Endodermal cell (in vitro differentiated cells): ENCODE data around the gene ICAM2. TPM values are rescaled to one million over a fixed set of nuclear protein-coding genes. Genes with fewer than 3 reads are reported as not detected.

Experiments
- DNase-seq: peaks from one replicate; pipeline ENCODE4 v3.0.0-alpha.2; 2017
- H3K27ac ChIP-seq: 2 replicates; pipeline ENCODE4 v1.5.1; 2013; ENCODE audit warnings: mild to moderate bottlenecking, low read depth, low read length, moderate library complexity
- H3K27me3 ChIP-seq: 2 replicates; pipeline ENCODE4 v1.6.1; 2013; ENCODE audit warnings: mild to moderate bottlenecking, low read length, moderate library complexity; ENCODE audit not compliant: insufficient read depth, control insufficient read depth, poor library complexity, severe bottlenecking
- H3K36me3 ChIP-seq: 2 replicates; pipeline ENCODE4 v1.7.0; 2013; ENCODE audit warnings: mild to moderate bottlenecking, low read length, moderate library complexity; ENCODE audit not compliant: control insufficient read depth, insufficient read depth
- H3K4me1 ChIP-seq: one replicate; pipeline ENCODE4 v1.7.0; 2013; ENCODE audit warnings: low read length; ENCODE audit not compliant: control insufficient read depth, insufficient read depth
- H3K4me3 ChIP-seq: 2 replicates; pipeline ENCODE4 v1.5.1; 2013; ENCODE audit warnings: mild to moderate bottlenecking, low read length, moderate library complexity
- H3K9ac ChIP-seq: 2 replicates; pipeline ENCODE4 v1.6.1; 2013; ENCODE audit warnings: mild to moderate bottlenecking, low read length, moderate library complexity; ENCODE audit not compliant: poor library complexity, severe bottlenecking; ENCODE audit errors: extremely low read depth
- H3K9me3 ChIP-seq: 2 replicates; pipeline ENCODE4 v1.6.1; 2013; ENCODE audit warnings: mild to moderate bottlenecking, low read length, moderate library complexity; ENCODE audit not compliant: control insufficient read depth
- H3K27ac Mint-ChIP-seq: 2 replicates; pipeline ENCODE4 v1.8.0; 2020; ENCODE audit warnings: mixed read lengths
- H3K27me3 Mint-ChIP-seq: 2 replicates; pipeline ENCODE4 v1.8.0; 2021; ENCODE audit warnings: mild to moderate bottlenecking, mixed read lengths; ENCODE audit not compliant: insufficient read depth
- H3K36me3 Mint-ChIP-seq: 2 replicates; pipeline ENCODE4 v1.8.0; 2020; ENCODE audit warnings: low read depth, mixed read lengths
- H3K4me1 Mint-ChIP-seq: 2 replicates; pipeline ENCODE4 v1.8.0; 2020; ENCODE audit warnings: mixed read lengths
- H3K4me3 Mint-ChIP-seq: 2 replicates; pipeline ENCODE4 v1.8.0; 2020; ENCODE audit warnings: mild to moderate bottlenecking, moderate library complexity, mixed read lengths
- H3K9me3 Mint-ChIP-seq: 2 replicates; pipeline ENCODE4 v1.8.0; 2020; ENCODE audit warnings: mild to moderate bottlenecking, mixed read lengths
- WGBS, 2 experiments: methylation state at CpG; one replicate each; pipeline versions ENCODE4 v1.1.5 to v1.1.7; 2013; ENCODE audit warnings: missing lambda C conversion rate in 2 of 2, mixed read lengths in 1 of 2; ENCODE audit not compliant: insufficient coverage in 1 of 2, insufficient read length in 1 of 2; 5-methylcytosine and 5-hydroxymethylcytosine counted together
- total RNA-seq, 2 donors: library from RNA; stranded (reverse); fragmentation: NEBNext Ultra II Directional in 1 of 2; extraction: Animal tissue kit (Norgen Biotek cat#: 25700) in 1 of 2; gene quantifications; 2 replicates in 1 of 2; 3 replicates in 1 of 2; pipeline ENCODE4 v1.2.1, GENCODE V29; 2021
- TF ChIP-seq, protein P1 (sequence below): fragments of 200-600 bp; sonication (generic); conservative IDR thresholded peaks from 2 replicates; pipeline ENCODE4 v1.5.0; 2021; ENCODE audit warnings: antibody characterized with exemption, mild to moderate bottlenecking

Gene ICAM2
- total RNA-seq, 2 donors from 2014 or later = 0.75 TPM; not detected in 1

- 84 to 90% methylated on average over 9 to 10 of the region's 10 CpGs for WGBS, 2 experiments
These were observed 51.2 kb downstream of the ICAM2 start for GRCh38 chr17:63969278-63969677.

DNA sequence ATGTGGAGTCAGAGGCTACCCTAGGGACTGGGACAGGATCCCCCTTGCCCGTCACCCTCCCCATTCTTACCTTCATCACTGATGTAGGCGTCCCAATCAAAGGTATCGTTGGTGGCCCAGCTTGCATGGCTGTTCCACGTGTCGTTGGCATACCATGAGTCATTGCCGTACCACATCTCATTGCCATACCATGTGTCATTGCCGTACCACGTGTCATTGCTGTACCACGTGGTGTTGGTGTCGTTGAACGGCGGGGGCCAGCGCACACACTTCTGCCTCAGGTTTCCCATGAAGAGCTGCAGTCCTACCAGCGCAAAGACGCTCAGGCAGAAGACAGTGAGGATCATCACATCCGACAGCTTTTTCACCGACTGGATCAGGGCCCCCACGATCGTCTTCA lies 52.5 kb downstream of the ICAM2 start:
- Mint-ChIP-seq H3K36me3 (no peaks in the 10 kb centered on the region), H3K4me3 (no peak overlapping the region), H3K4me1 (no peaks in the 10 kb centered on the region), H3K27ac (no peak overlapping the region), H3K27me3 (peaks cover 13% of the 10 kb centered on the region), H3K9me3 (no peaks in the 10 kb centered on the region)
- TF ChIP-seq, protein P1, sequence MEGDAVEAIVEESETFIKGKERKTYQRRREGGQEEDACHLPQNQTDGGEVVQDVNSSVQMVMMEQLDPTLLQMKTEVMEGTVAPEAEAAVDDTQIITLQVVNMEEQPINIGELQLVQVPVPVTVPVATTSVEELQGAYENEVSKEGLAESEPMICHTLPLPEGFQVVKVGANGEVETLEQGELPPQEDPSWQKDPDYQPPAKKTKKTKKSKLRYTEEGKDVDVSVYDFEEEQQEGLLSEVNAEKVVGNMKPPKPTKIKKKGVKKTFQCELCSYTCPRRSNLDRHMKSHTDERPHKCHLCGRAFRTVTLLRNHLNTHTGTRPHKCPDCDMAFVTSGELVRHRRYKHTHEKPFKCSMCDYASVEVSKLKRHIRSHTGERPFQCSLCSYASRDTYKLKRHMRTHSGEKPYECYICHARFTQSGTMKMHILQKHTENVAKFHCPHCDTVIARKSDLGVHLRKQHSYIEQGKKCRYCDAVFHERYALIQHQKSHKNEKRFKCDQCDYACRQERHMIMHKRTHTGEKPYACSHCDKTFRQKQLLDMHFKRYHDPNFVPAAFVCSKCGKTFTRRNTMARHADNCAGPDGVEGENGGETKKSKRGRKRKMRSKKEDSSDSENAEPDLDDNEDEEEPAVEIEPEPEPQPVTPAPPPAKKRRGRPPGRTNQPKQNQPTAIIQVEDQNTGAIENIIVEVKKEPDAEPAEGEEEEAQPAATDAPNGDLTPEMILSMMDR = no peak
- no peaks in the 10 kb centered on the region for H3K27me3 ChIP-seq
- H3K4me1 ChIP-seq = no peaks in the 10 kb centered on the region
- H3K36me3 ChIP-seq = no peaks in the 10 kb centered on the region
- H3K4me3 ChIP-seq = no peak overlapping the region
- H3K9ac ChIP-seq = no peak overlapping the region
- no peak for DNase-seq
- WGBS, 2 experiments = 94 to 96% methylated on average over 17 to 19 of the region's 19 CpGs
- no peaks in the 10 kb centered on the region for H3K9me3 ChIP-seq
- H3K27ac ChIP-seq = no peak overlapping the region

More at GRCh38 chr17:63969278-63969677, 51.2 kb downstream of the ICAM2 start:
- Histone ChIP-seq H3K9ac (no peak overlapping the region), H3K36me3 (no peaks in the 10 kb centered on the region), H3K9me3 (no peaks in the 10 kb centered on the region), H3K4me1 (no peaks in the 10 kb centered on the region), H3K27me3 (no peaks in the 10 kb centered on the region), H3K4me3 (no peak overlapping the region), H3K27ac (no peak overlapping the region)
- Mint-ChIP-seq H3K36me3 (no peaks in the 10 kb centered on the region), H3K9me3 (no peaks in the 10 kb centered on the region), H3K27me3 (peaks cover 7% of the 10 kb centered on the region), H3K4me3 (no peak overlapping the region), H3K4me1 (peaks cover under 1% of the 10 kb centered on the region), H3K27ac (no peak overlapping the region)
- TF ChIP-seq, protein P1 = no peak
- DNase-seq = no peak

GRCh38 chr17:63966646-63967264 lies 53.7 kb downstream of the ICAM2 start:
- Histone ChIP-seq H3K9me3 (no peaks in the 10 kb centered on the region), H3K27me3 (no peaks in the 10 kb centered on the region), H3K4me1 (peaks cover 5% of the 10 kb centered on the region), H3K9ac (no peak overlapping the region), H3K36me3 (no peaks in the 10 kb centered on the region), H3K4me3 (no peak overlapping the region), H3K27ac (no peak overlapping the region)
- H3K4me1 Mint-ChIP-seq = peaks cover 5% of the 10 kb centered on the region
- H3K27ac Mint-ChIP-seq = no peak overlapping the region
- H3K27me3 Mint-ChIP-seq = peaks cover 14% of the 10 kb centered on the region
- 89 to 92% methylated on average over 11 of the region's 11 CpGs for WGBS, 2 experiments
- no peaks in the 10 kb centered on the region for H3K9me3 Mint-ChIP-seq
- TF ChIP-seq, protein P1 = no peak
- H3K4me3 Mint-ChIP-seq = no peak overlapping the region
- no peak for DNase-seq
- no peaks in the 10 kb centered on the region for H3K36me3 Mint-ChIP-seq
